Measurements from ENCODE around the gene ZNHIT3.

ZNHIT3 gene

DNA sequence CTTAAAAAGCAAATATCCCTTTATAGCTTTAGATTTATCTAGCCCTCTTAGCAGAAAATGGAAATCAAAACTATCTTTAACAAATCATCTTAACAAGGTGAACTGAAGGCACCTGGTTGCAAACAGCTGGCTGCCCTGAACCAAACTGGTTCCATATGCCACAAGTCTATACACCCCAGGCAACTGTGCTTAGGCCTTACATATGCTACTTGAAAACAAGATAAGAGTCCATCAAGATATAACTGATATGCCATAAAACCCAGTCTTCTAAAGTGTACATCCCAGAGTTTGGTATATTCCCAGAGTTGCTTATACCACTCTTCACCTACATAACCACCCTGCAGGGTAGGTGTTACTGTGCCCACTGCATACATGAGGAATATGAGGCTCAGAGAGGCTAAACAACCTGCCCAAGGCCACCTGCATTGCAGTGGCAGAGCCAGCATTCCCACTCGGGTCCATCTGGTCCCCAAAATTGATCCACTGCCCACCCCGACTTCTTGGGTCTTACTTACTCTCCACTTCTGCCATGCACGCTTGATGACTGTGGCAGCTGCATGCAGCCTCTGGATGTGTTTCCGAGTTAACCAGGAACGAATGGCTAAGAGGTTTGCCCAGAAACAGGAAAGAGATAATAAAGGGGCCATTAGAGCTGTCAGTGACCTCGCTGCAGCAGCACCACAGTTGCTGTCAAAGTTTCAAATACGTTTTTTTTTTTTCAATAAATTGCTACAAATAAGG lies 12.2 kb downstream of the ZNHIT3 start:
- no peak for DNase-seq (ENCODE audit: extremely low read depth, low read depth)
- no peak overlapping the region for H3K4me3 ChIP-seq (replicated peaks; ENCODE audit: low read depth, low read length)
- TF ChIP-seq, protein P1, sequence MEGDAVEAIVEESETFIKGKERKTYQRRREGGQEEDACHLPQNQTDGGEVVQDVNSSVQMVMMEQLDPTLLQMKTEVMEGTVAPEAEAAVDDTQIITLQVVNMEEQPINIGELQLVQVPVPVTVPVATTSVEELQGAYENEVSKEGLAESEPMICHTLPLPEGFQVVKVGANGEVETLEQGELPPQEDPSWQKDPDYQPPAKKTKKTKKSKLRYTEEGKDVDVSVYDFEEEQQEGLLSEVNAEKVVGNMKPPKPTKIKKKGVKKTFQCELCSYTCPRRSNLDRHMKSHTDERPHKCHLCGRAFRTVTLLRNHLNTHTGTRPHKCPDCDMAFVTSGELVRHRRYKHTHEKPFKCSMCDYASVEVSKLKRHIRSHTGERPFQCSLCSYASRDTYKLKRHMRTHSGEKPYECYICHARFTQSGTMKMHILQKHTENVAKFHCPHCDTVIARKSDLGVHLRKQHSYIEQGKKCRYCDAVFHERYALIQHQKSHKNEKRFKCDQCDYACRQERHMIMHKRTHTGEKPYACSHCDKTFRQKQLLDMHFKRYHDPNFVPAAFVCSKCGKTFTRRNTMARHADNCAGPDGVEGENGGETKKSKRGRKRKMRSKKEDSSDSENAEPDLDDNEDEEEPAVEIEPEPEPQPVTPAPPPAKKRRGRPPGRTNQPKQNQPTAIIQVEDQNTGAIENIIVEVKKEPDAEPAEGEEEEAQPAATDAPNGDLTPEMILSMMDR (IDR thresholded peaks at IDR 0.05; ENCODE audit: low read depth, low read length, missing control alignments): no peak

DNA sequence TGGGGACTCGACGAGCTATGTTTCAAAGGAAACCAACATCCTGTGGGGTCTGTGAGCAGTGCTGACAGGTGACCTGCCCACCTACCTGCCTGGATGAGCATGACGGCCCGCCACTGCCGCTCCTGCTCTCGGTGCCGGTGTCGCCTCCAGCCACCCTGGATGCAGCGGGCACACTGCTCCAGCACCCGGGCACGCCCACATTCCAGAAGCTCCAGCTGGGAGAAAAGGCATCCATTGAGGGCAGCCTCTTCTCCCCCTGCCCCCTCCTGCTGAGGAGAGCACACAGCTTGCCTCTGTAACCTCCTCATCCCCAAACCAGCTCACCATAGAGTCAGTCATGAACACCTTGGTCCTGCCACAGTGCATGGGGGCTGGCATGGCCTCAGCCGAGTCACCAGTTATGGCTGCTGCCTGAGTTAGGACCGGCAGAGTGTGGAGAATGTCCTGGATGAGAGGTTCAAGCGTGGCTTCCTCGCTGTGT lies 14.3 kb downstream of the ZNHIT3 start:
- TF ChIP-seq, protein P1 (IDR thresholded peaks at IDR 0.05; ENCODE audit: low read depth, low read length, missing control alignments): no peak
- DNase-seq (ENCODE audit: extremely low read depth, low read depth): no peak
- no peak overlapping the region for H3K4me3 ChIP-seq (replicated peaks; ENCODE audit: low read depth, low read length)

DNA sequence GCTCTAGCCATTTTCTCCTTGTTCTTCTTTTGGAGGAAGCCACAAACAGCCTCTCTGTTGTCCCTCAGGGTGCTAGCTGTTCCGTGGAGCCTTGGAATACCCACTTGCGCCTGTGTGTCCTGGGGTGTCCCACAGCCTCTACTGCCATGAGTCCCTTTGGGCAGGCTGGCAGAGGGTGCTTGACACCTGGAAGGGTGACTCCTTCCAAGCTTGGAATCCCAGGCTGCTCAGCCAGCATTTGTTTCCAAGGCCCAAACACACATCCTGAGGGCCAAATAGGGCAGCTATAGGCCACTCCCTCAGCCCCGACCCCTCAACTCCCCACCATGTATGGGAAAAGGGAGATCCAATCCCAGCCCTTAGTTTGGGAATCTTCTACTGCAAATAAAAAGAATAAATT lies 14.9 kb downstream of the ZNHIT3 start:
- TF ChIP-seq, protein P1 (IDR thresholded peaks at IDR 0.05; ENCODE audit: low read depth, low read length, missing control alignments): no peak
- no peak overlapping the region for H3K4me3 ChIP-seq (replicated peaks; ENCODE audit: low read depth, low read length)
- no peak for DNase-seq (ENCODE audit: extremely low read depth, low read depth)

DNA sequence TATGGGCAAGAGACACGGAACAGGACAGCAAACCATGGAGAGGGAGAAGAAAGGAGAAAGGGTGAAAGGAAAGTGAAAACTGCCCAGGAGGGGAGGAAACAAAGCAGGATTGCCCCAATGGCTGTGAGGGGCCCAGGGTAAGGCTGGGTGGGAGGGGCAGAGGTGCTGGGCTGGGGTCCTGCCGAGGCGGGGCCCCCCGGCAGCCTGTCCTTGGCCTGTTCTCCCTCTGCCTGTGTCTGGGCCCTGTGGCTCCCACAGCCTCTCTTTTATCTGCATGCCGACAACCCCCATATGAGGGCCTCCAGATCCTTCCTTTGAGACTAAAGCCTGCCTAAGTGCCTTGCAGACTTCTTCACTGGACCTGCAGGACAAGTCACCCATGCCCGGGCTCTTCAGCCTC lies 15.5 kb downstream of the ZNHIT3 start:
- TF ChIP-seq, protein P1 (IDR thresholded peaks at IDR 0.05; ENCODE audit: low read depth, low read length, missing control alignments): no peak
- no peak for DNase-seq (ENCODE audit: extremely low read depth, low read depth)

DNA sequence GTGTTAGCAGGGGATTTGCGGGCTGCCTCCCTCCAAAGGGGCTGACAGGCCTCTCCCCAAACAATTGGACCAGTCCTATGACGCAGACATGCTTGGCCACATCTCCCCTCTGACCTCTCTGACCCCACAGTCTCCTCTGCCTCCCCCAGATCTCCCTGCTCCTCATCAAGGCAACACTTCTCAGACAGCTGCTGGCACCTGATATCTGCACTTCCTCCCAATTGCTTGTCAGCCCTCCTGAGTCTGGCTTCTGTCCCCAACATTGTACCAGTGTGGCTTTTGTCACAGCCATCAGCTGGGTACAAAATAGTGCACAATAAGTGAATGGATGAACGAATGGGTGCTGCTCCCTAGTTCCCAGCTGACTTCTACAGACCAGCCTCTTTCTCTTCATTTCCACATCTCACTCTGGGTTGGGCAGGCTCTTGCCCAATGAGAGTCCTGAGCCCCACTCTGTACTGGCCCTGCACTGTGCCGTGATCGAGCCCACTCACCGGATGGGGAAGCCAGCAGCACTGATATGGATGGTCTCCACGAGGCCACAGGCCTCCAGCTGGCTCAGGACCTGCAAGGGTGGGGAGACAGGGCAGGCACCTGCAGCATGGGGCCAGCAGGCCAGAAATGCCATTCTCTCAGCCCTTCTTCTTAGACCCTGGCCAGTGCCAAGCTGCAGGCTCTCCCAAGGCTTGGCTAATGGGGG lies 17.1 kb downstream of the ZNHIT3 start:
- TF ChIP-seq, protein P1 (IDR thresholded peaks at IDR 0.05; ENCODE audit: low read depth, low read length, missing control alignments): no peak
- H3K4me3 ChIP-seq (replicated peaks; ENCODE audit: low read depth, low read length): no peak overlapping the region
- DNase-seq (ENCODE audit: extremely low read depth, low read depth): no peak

More for the DNA sequence above, 15.5 kb downstream of the ZNHIT3 start:
- H3K4me3 ChIP-seq (replicated peaks; ENCODE audit: low read depth, low read length): no peak overlapping the region

DNA sequence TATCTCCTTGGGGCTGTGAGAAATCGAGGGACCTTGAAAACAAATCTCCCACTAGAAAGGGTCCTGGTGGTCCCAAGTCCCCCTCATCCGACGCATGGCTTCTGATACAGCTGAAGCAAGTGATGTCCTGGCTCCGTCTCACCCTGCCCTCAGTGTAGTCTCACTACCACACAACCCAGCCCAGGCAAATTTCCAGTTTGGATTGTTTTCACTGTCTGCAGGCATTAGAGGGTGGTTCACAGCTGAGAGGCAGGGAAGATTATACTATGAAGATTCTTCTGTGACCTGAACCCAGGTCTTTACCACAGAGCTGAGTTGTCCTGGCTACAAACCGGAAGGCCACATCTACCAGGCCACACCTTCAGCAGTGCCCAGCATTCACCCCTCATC lies 17.7 kb downstream of the ZNHIT3 start:
- TF ChIP-seq, protein P1 (IDR thresholded peaks at IDR 0.05; ENCODE audit: low read depth, low read length, missing control alignments): no peak
- no peak for DNase-seq (ENCODE audit: extremely low read depth, low read depth)
- no peak overlapping the region for H3K4me3 ChIP-seq (replicated peaks; ENCODE audit: low read depth, low read length)

Data from HFF-Myc (cell line).